Measurements from ENCODE around the gene CHID1. TPM values are rescaled to one million over a fixed set of nuclear protein-coding genes. Genes with fewer than 3 reads are reported as not detected.

CHID1 gene

DNA sequence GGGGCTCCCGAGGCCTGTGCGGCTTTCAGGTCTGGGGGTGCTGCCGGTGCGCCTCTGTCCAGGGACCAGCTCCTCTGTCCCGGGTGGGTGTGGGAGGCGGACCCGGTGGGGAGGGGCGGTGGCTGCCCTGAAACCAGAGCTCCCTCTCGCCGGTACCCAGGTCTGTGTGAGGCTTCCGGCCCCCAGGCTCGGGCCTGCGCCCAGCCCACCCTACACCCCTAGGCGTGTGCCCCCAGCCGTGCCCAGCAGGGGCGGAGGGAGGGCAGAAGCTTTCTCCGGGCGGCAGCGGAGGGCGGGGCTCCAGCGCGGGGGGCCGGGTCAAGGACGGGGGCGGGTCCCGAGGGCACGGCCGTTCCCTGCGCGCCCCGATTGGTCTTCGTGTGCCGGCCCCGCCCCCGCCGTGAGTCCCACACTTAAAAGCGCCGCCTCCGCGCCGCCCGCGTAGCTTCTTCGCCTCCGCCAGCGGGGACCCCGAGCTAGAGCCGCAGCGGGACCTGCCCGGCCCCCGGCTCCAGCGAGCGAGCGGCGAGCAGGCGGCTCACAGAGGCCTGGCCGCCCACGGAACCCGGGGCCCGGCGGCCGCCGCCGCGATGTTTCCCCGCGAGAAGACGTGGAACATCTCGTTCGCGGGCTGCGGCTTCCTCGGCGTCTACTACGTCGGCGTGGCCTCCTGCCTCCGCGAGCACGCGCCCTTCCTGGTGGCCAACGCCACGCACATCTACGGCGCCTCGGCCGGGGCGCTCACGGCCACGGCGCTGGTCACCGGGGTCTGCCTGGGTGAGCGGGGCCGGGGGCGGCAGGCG lies 91.3 kb downstream of the CHID1 start:
- H3K79me1 ChIP-seq (replicated peaks; ENCODE audit: low read length, poor library complexity, severe bottlenecking): peaks cover 18% of the 10 kb centered on the region
- peak overlapping the region; percentile 58 to 67 for H3K14ac ChIP-seq (ENCODE audit: low read length in 2 of 2)
- peak overlapping the region; percentile 82 for H2BK120ac ChIP-seq (ENCODE audit: low read depth, low read length)
- H2BK12ac ChIP-seq (ENCODE audit: low read length in 2 of 2): peak overlapping the region; percentile 18 to 91
- H3K4me2 ChIP-seq (ENCODE audit: low read length, poor library complexity, severe bottlenecking): peak overlapping the region; percentile 87
- H3K27ac ChIP-seq (ENCODE audit: low read length, poor library complexity, severe bottlenecking): peak overlapping the region; percentile 70
- H3K4ac ChIP-seq (ENCODE audit: low read depth in 1 of 2, low read length in 2 of 2): peak overlapping the region; percentile 42 to 91
- H4K91ac ChIP-seq (ENCODE audit: low read length): peak overlapping the region; percentile 94
- H3K36me3 ChIP-seq (ENCODE audit: control insufficient read depth in 1 of 2, insufficient read depth in 2 of 2, low read depth in 1 of 2, low read length in 2 of 2): peaks cover 11 to 48% of the 10 kb centered on the region in 2 experiments
- peak overlapping the region; percentile 90 for H2AK5ac ChIP-seq (ENCODE audit: low read length, severe bottlenecking)
- H3K9ac ChIP-seq (ENCODE audit: low read length): peak overlapping the region; percentile 97
- peak overlapping the region; percentile 78 for H2AFZ ChIP-seq (ENCODE audit: low read depth, low read length)
- peak overlapping the region; percentile 82 for H2BK15ac ChIP-seq (ENCODE audit: low read depth, poor library complexity, severe bottlenecking)
- DNase-seq: peak; percentile 86
- H3K27me3 ChIP-seq (ENCODE audit: control insufficient read depth in 1 of 2, insufficient read depth in 1 of 2, low read length in 2 of 2): no peaks in the 10 kb centered on the region
- peak overlapping the region; percentile 94 for H4K8ac ChIP-seq (ENCODE audit: low read length)
- H3K18ac ChIP-seq (ENCODE audit: low read depth in 1 of 2, low read length in 2 of 2): peak overlapping the region; percentile 86 to 90
- H3K23ac ChIP-seq (ENCODE audit: low read length in 2 of 2): peak overlapping the region in 1 of 2 experiments; percentile 50
- H3K4me3 ChIP-seq (ENCODE audit: insufficient read depth in 1 of 2, low read depth in 1 of 2, low read length in 2 of 2): peak overlapping the region; percentile 93
- H2BK5ac ChIP-seq (ENCODE audit: low read depth, low read length, poor library complexity, severe bottlenecking): peak overlapping the region; percentile 88
- H3K9me3 ChIP-seq (ENCODE audit: control insufficient read depth, low read length): no peaks in the 10 kb centered on the region
- H3K4me1 ChIP-seq (ENCODE audit: control insufficient read depth, insufficient read depth, low read depth, low read length): peaks cover 35% of the 10 kb centered on the region
- WGBS: 3% methylated on average over 77 of the region's 96 CpGs

DNA sequence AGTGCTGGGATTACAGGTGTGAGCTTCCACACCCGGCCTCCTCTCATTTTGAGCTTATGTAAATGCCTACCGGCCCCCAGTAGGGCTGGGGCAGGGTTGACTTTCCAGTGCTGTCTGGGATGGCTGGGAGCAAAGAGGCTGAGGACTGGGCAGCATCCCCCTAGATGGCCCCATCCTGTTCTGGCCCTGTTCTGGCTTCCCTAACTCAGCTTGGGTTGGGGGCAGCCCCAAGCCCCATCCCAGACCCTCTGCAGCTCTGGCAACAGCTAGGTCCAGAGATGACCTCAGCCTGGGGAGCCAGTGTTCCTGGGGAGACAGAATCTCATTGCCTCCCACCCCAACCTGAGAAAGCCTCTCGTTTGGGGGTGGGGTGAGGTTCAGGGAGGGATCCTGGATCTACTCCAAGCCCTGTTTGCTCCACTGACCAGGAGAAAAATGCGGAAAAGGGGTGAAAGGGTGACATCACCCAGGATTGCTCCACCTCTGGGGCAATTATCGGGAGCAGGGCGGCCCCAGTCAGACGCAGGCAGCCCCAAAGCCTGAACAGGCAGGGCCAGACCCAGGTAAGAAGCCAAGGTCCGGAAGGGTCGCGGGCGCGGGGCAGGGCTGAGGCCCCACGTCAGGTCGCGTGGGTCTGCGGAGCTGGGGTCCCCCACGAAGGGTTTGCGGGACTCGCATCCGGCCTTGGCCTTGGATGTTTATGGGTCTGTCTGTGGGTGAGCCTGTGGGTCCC lies 92.0 kb downstream of the CHID1 start, which contains the start of gene PNPLA2:
TSS of gene PNPLA2 (plus strand) at position 519 of the 733 bp plus-strand sequence. CDS start 805 bp downstream, outside the sequence.
- peak within 1 kb of the TSS; percentile 86 to 90 for H3K18ac ChIP-seq (ENCODE audit: low read depth in 1 of 2, low read length in 2 of 2)
- H3K4me1 ChIP-seq (ENCODE audit: control insufficient read depth, insufficient read depth, low read depth, low read length): peaks cover 35% of the 10 kb centered on the region
- peak within 1 kb of the TSS; percentile 18 to 91 for H2BK12ac ChIP-seq (ENCODE audit: low read length in 2 of 2)
- H2BK5ac ChIP-seq (ENCODE audit: low read depth, low read length, poor library complexity, severe bottlenecking): peak within 1 kb of the TSS; percentile 88
- DNase-seq: no peak
- peak within 1 kb of the TSS; percentile 82 for H2BK15ac ChIP-seq (ENCODE audit: low read depth, poor library complexity, severe bottlenecking)
- H3K36me3 ChIP-seq (ENCODE audit: control insufficient read depth in 1 of 2, insufficient read depth in 2 of 2, low read depth in 1 of 2, low read length in 2 of 2): peaks cover 12 to 47% of the 10 kb centered on the region in 2 experiments
- H3K4me3 ChIP-seq (ENCODE audit: insufficient read depth in 1 of 2, low read depth in 1 of 2, low read length in 2 of 2): peak within 1 kb of the TSS; percentile 93
- H2AFZ ChIP-seq (ENCODE audit: low read depth, low read length): peak within 1 kb of the TSS; percentile 78
- H3K14ac ChIP-seq (ENCODE audit: low read length in 2 of 2): peak within 1 kb of the TSS; percentile 58 to 67
- H3K27me3 ChIP-seq (ENCODE audit: control insufficient read depth in 1 of 2, insufficient read depth in 1 of 2, low read length in 2 of 2): no peaks in the 10 kb centered on the region
- peak within 1 kb of the TSS; percentile 97 for H3K9ac ChIP-seq (ENCODE audit: low read length)
- H3K23ac ChIP-seq (ENCODE audit: low read length in 2 of 2): peak within 1 kb of the TSS in 1 of 2 experiments; percentile 50
- H3K4me2 ChIP-seq (ENCODE audit: low read length, poor library complexity, severe bottlenecking): peak within 1 kb of the TSS; percentile 87
- peak within 1 kb of the TSS; percentile 94 for H4K91ac ChIP-seq (ENCODE audit: low read length)
- peak within 1 kb of the TSS; percentile 90 for H2AK5ac ChIP-seq (ENCODE audit: low read length, severe bottlenecking)
- H4K8ac ChIP-seq (ENCODE audit: low read length): peak within 1 kb of the TSS; percentile 94
- H2BK120ac ChIP-seq (ENCODE audit: low read depth, low read length): peak within 1 kb of the TSS; percentile 82
- no peaks in the 10 kb centered on the region for H3K9me3 ChIP-seq (ENCODE audit: control insufficient read depth, low read length)
- peak within 1 kb of the TSS; percentile 42 to 91 for H3K4ac ChIP-seq (ENCODE audit: low read depth in 1 of 2, low read length in 2 of 2)
- 57% methylated on average over 20 of the region's 20 CpGs for WGBS
- H3K27ac ChIP-seq (ENCODE audit: low read length, poor library complexity, severe bottlenecking): peak within 1 kb of the TSS; percentile 70
- peaks cover 14% of the 10 kb centered on the region for H3K79me1 ChIP-seq (replicated peaks; ENCODE audit: low read length, poor library complexity, severe bottlenecking)

Small RNA genes lying within 50 kb of the gene (small RNA-seq; reads per million reads assigned to genes)
- not detected for gene RNU6-1025P (ENCODE audit: low read depth)

Measured in mesenchymal stem cell (in vitro differentiated cells and primary cell).